Prostate gland (tissue), 2 donors: ENCODE results near the gene MEAK7. TPM values are rescaled to one million over a fixed set of nuclear protein-coding genes. Genes with fewer than 3 reads are reported as not detected.

Source experiments
- DNase-seq: peaks from one replicate; pipeline ENCODE4 v3.0.0-alpha.2; 2019; ENCODE audit warnings: low spot score
- H3K27ac ChIP-seq, 2 donors: fragments of 200-600 bp; sonication (generic); 2 replicates each; pipeline ENCODE4 v1.5.1; 2017 to 2019
- H3K27me3 ChIP-seq: fragments of 200-600 bp; sonication (generic); replicated peaks from 2 replicates; pipeline ENCODE4 v1.5.1; 2019; ENCODE audit not compliant: insufficient read depth
- H3K36me3 ChIP-seq, 2 donors: fragments of 200-600 bp; sonication (generic); 1 replicate in 1 of 2; 2 replicates in 1 of 2; pipeline versions ENCODE4 v1.5.1 to v1.8.1; 2017 to 2019
- H3K4me1 ChIP-seq: fragments of 200-600 bp; sonication (generic); replicated peaks from 2 replicates; pipeline ENCODE4 v1.5.1; 2019
- H3K4me3 ChIP-seq, 2 donors: fragments of 200-600 bp; sonication (generic); 2 replicates each; pipeline ENCODE4 v1.5.1; 2017 to 2019
- H3K9me3 ChIP-seq: fragments of 200-600 bp; sonication (generic); 2 replicates; pipeline ENCODE4 v1.5.1; 2017
- CTCF ChIP-seq, 4 experiments: fragments of 200-600 bp in 2 of 4; fragments of 450-650 bp in 2 of 4; sonication (generic) in 2 of 4; IDR thresholded peaks; 1 replicate in 3 of 4; 2 replicates in 1 of 4; pipeline ENCODE4 v1.5.1; 2016 to 2019; ENCODE audit warnings: antibody characterized with exemption in 4 of 4, mild to moderate bottlenecking in 2 of 4, moderate library complexity in 2 of 4
- POLR2A ChIP-seq: fragments of 450-650 bp; IDR thresholded peaks from one replicate; pipeline ENCODE4 v1.6.1; 2016; ENCODE audit warnings: antibody characterized with exemption, mild to moderate bottlenecking
- POLR2AphosphoS5 ChIP-seq: sonication (generic); formaldehyde crosslinking; IDR thresholded peaks from one replicate; pipeline ENCODE4 v1.6.1; 2017; ENCODE audit warnings: antibody characterized with exemption
- WGBS: methylation state at CpG from one replicate; pipeline ENCODE4 v1.1.5; 2018; 5-methylcytosine and 5-hydroxymethylcytosine counted together
- intact Hi-C: fragments of 100-400 bp; cut with DNase I; formaldehyde crosslinking; loops from one replicate; pipeline ENCODE4 v1.14.2; 2022
- total RNA-seq, 2 donors: library from RNA; depleted of rRNA; stranded (reverse); fragments of >200 nt; gene quantifications; one replicate each; pipeline ENCODE4 v1.1.0, GENCODE V29; 2016

The MEAK7 gene
- total RNA-seq, 2 donors from 2014 or later, result 12.4 to 13.7 TPM

DNA sequence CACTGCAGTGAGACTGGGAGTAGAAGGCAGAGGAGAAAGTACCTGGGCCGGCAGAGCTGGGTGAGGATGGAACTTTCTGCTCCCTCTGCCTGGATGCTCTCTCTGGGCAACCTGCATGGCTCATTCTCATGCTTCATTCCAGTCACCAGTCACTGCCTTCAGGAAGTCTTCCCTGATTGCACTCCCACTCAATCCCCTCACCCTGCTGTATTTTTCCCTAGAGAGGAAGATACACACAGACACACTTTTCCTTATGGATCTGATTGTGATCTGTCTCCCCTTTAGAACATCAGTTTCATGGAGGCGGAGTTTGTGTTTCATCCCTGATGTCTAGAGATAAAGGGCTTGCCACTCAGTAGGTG lies 44.9 kb downstream of the MEAK7 start:
- intact Hi-C loops, result no loop called here
- Histone ChIP-seq H3K4me3 (no peak overlapping the region), H3K27me3 (no peaks in the 10 kb centered on the region), H3K4me1 (no peaks in the 10 kb centered on the region), H3K9me3 (no peaks in the 10 kb centered on the region), H3K27ac (no peak overlapping the region), H3K36me3 (no peaks in the 10 kb centered on the region)
- 94% methylated on average over 2 of the region's 2 CpGs for WGBS
- TF ChIP-seq POLR2A (no peak), POLR2AphosphoS5 (no peak), CTCF (IDR thresholded peaks at IDR 0.05) (no peak)
- no peak for DNase-seq

GRCh38 chr16:84458606-84459532 lies 45.6 kb downstream of the MEAK7 start:
- WGBS, result 91% methylated on average over 38 of the region's 38 CpGs
- H3K36me3 ChIP-seq, result no peaks in the 10 kb centered on the region

DNA sequence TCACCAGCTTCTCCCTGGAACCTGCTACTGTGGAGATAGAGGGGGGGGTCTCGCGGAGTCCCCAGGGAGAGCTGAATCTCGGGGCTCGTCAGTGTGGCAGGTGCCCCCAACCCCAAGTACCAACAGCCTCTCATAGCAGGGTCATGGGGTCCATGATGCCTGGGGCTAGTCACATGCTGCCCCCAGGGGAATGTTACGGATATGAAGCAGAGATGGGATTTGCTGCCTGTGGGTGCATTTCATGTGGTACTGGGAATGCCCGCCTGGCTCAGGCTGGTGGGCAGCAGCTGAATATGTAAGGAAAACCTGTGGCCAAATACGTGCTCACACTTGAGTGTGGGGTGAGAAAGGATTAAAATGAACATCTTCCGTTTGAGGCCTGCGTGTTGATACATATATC lies 49.4 kb downstream of the MEAK7 start:
- WGBS, result 89% methylated on average over 9 of the region's 9 CpGs
- Histone ChIP-seq H3K9me3 (no peaks in the 10 kb centered on the region), H3K4me3 (no peak overlapping the region), H3K36me3 (no peaks in the 10 kb centered on the region), H3K27me3 (no peaks in the 10 kb centered on the region), H3K27ac (no peak overlapping the region), H3K4me1 (no peaks in the 10 kb centered on the region)
- DNase-seq, result no peak
- intact Hi-C loops, result no loop called here
- TF ChIP-seq POLR2A (no peak), POLR2AphosphoS5 (no peak), CTCF (IDR thresholded peaks at IDR 0.05) (no peak)

More at GRCh38 chr16:84458606-84459532, 45.6 kb downstream of the MEAK7 start:
- H3K9me3 ChIP-seq, result no peaks in the 10 kb centered on the region
- no peaks in the 10 kb centered on the region for H3K27me3 ChIP-seq
- no peaks in the 10 kb centered on the region for H3K4me1 ChIP-seq
- no peak for DNase-seq
- H3K4me3 ChIP-seq, result no peak overlapping the region
- TF ChIP-seq POLR2A, result no peak
- TF ChIP-seq POLR2AphosphoS5, result no peak
- TF ChIP-seq CTCF (IDR thresholded peaks at IDR 0.05), result no peak
- no peak overlapping the region for H3K27ac ChIP-seq
- intact Hi-C loops, result no loop called here

Other genes starting within 250 kb of the MEAK7 start
- gene WFDC1, start 209.8 kb downstream of the MEAK7 start, total RNA-seq, result 10 to 100 TPM; 60.9 to 80.8 TPM
- 10 to 100 TPM; 43.7 to 56.1 TPM for gene ATP2C2, start 136.1 kb downstream of the MEAK7 start, total RNA-seq
- 100 to 1,000 TPM in 1 of 2 donors, 10 to 100 TPM in 1; 46.8 to 110 TPM for gene COTL1, start 113.4 kb upstream of the MEAK7 start, total RNA-seq
- gene KLHL36, start 143.9 kb upstream of the MEAK7 start, total RNA-seq, result 100 to 1,000 TPM in 1 of 2 donors, 10 to 100 TPM in 1; 57.1 to 106 TPM
- 10 to 100 TPM; 57.4 to 95.7 TPM for gene USP10, start 195.3 kb upstream of the MEAK7 start, total RNA-seq